GM12891 (cell line): ENCODE results near the gene KDM1B.
"Not testable (repeated sequence)": the region's sequence is repeated elsewhere in the genome, so short reads cannot be mapped to it uniquely, and the experiment has no call there.

ENCODE experiments used
- DNase-seq: peaks from one replicate; pipeline ENCODE4 v3.0.0; 2011; ENCODE audit warnings: low spot score; ENCODE audit not compliant: insufficient read length
- FAIRE-seq: peaks from 2 replicates; lab custom pipeline; 2011; peaks lifted over from hg19 to GRCh38; lab: Jason Lieb, UNC
- PAX5 ChIP-seq: IDR thresholded peaks from 2 replicates; pipeline ENCODE4 v1.6.1; 2011; ENCODE audit warnings: low read length, moderate library complexity, mild to moderate bottlenecking; ENCODE audit not compliant: insufficient read depth, severe bottlenecking
- POLR2A ChIP-seq: IDR thresholded peaks from 2 replicates; pipeline ENCODE4 v1.6.1; 2011; ENCODE audit warnings: low read depth, low read length, control low read depth
- POLR2AphosphoS5 ChIP-seq: IDR thresholded peaks from 2 replicates; pipeline ENCODE4 v1.6.1; 2011; ENCODE audit warnings: low read depth, low read length, control low read depth
- POU2F2 ChIP-seq: IDR thresholded peaks from 2 replicates; pipeline ENCODE4 v1.6.1; 2011; ENCODE audit warnings: low read depth, mild to moderate bottlenecking, control low read depth, low read length, moderate library complexity
- SPI1 ChIP-seq: IDR thresholded peaks from 2 replicates; pipeline ENCODE4 v1.6.1; 2011; ENCODE audit warnings: low read depth, low read length, control low read depth
- TAF1 ChIP-seq: IDR thresholded peaks from 2 replicates; pipeline ENCODE4 v1.6.1; 2011; ENCODE audit warnings: low read depth, low read length, control low read depth

KDM1B gene

DNA sequence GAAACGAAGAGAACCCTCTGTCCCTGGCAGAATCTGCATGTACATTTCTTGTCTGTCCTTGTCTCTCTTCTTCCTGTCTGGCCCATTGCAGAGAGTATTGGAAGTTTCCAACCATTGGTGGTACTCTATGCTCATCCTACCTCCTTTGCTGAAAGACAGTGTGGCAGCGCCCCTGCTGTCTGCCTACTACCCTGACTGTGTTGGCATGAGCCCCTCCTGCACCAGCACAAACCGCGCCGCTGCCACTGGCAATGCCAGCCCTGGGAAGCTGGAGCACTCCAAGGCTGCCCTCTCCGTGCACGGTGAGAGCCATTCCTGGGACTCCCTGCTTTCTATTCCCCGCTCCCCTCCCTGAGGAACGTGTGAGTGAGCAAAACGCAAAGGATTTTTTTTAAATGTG is 32.5 kb downstream of the KDM1B start:
- TF ChIP-seq PAX5 (no peak), TAF1 (no peak), POLR2AphosphoS5 (no peak), POU2F2 (no peak), SPI1 (no peak), POLR2A (no peak)
- DNase-seq: no peak
- no peak for FAIRE-seq

GRCh38 chr6:18189196-18189595 is 34.0 kb downstream of the KDM1B start:
- TF ChIP-seq POLR2AphosphoS5 (no peak), TAF1 (no peak), POLR2A (no peak), PAX5 (no peak), SPI1 (no peak), POU2F2 (no peak)
- no peak for DNase-seq
- FAIRE-seq: no peak

DNA sequence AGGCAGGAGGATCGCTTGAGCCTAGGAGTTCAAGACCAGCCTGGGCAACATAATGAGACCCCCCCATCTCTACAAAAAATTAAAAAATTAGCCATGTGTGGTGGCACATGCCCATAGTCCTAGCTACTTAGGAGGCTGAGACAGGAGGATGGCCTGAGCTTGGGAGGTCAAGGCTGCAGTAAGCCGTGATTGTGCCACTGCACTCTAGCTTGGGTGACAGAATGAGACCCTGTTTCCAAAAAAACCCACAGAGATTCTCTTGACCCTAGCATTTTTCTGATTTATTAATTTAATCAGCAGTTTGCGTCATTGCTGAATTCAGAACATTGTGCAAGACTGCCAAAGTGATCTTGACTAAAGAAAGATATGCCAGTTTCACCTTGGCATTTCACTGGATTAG is 36.8 kb downstream of the KDM1B start:
- FAIRE-seq: no peak
- TF ChIP-seq POLR2AphosphoS5 (no peak), PAX5 (no peak), SPI1 (no peak), POLR2A (no peak), POU2F2 (no peak), TAF1 (no peak)
- no peak for DNase-seq

DNA sequence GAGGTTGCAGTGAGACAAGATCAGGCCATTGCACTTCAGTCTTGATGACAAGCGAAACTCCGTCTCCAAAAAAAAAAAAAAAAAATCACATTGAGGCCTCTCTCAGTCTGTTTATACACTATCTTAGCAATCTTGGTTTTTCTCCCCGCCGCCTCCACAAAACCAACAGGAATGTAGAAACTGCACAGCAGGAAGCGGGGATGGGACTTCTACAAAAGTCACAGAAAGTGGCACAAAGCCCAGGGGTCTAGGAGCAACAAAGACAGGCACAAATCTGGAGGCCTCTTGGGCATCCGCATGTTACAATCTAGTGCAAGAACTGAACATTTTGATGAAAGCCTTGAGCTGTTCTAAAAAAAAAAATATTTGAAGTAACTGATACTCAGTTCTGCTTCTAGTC is 48.6 kb downstream of the KDM1B start:
- DNase-seq (no peak), FAIRE-seq (no peak)
- no peak for TF ChIP-seq TAF1
- no peak for TF ChIP-seq SPI1

DNA sequence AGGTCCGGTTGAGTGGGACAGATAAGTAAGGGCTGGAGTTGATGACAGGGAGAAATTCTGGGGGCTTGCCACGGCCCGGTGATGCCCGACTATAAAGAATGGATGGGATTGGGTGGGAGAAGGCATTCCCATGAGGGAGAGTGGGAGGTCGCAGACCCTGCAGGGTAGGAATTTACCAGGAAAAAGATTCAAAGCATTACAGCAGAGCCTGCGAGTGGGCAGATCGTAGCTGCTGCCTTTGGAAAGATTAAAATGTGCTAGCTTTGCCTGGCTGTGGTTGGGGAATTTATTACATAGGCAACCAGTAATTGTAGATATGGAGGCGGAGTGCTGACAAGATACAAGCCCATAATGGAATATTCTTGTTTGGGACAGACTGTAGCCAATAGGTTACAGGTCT is 49.5 kb downstream of the KDM1B start:
- FAIRE-seq (no peak), DNase-seq (no peak)
- TF ChIP-seq POU2F2 (no peak), TAF1 (no peak), SPI1 (no peak), POLR2A (no peak), PAX5 (no peak), POLR2AphosphoS5 (no peak)

DNA sequence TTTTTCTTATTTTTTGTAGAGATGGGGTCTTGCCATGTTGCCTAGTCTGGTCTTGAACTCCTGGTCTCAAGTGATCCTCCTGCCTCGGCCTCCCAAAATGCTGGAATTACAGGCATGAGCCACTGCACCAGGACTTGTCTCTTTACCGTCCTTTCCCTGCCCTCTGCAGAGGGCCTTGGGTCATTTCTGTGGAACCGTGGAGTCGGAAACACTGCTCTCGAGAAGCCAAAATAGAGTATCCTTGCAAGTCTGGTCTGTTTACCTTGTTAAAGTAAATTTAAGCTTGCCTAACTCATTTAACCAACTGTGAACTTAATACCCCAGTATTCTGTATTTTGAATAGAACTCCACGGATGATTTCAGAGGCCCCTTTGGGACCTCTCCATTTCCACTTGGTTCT is 51.4 kb downstream of the KDM1B start:
- TF ChIP-seq POU2F2: no peak
- FAIRE-seq (no peak), DNase-seq (no peak)

DNA sequence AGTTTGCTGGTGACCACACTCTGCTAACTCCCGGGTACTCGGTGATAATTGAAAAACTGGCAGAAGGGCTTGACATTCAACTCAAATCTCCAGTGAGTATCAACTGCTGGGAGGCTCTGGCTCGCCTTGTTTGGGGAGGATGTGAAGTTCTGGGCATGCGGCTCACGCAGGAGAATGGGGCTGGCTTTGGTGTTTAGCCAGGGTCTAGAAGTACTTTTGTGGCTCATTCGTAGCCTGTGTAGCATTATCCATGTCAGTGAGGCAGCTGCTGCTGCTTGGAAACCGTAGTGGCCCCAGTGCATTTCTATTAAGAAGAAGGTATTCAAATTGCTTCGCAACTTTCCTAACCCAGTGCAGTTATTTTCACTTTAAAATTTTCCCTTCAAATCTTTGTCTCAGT is 52.2 kb downstream of the KDM1B start:
- no peak for DNase-seq
- TF ChIP-seq TAF1: no peak
- TF ChIP-seq PAX5: no peak
- no peak for FAIRE-seq

- FAIRE-seq (no peak), DNase-seq (no peak)
- TF ChIP-seq TAF1 (no peak), SPI1 (no peak), POLR2A (no peak), POU2F2 (no peak), POLR2AphosphoS5 (no peak), PAX5 (no peak)
Measured at GRCh38 chr6:18207949-18208348, 52.7 kb downstream of the KDM1B start.

DNA sequence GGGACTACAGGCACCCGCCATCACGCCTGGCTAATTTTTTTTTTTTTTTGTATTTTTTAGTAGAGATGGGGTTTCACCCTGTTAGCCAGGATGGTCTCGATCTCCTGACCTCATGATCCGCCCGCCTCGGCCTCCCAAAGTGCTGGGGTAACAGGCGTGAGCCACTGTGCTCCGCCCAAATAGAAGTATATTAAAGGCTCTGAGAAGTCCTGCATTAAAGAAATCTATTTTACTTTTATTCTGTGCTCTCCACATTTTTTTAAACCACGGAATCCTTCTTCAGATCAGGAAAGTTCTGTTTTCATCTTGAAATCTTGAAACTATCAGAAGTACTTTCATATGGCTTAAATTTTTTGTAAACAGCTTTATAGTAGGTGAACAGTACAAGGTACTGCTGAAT is 53.6 kb downstream of the KDM1B start:
- not testable (repeated sequence) for DNase-seq, FAIRE-seq

- no peak for FAIRE-seq
- DNase-seq: no peak
- TF ChIP-seq SPI1 (no peak), PAX5 (no peak), POU2F2 (no peak), POLR2AphosphoS5 (no peak), TAF1 (no peak)
Measured at GRCh38 chr6:18209539-18210197, 54.4 kb downstream of the KDM1B start.

GRCh38 chr6:18210707-18211106 is 55.5 kb downstream of the KDM1B start:
- DNase-seq (no peak), FAIRE-seq (no peak)
- TF ChIP-seq PAX5 (no peak), SPI1 (no peak), TAF1 (no peak), POU2F2 (no peak), POLR2AphosphoS5 (no peak), POLR2A (no peak)

GRCh38 chr6:18211338-18211737 is 56.1 kb downstream of the KDM1B start:
- DNase-seq: peak; percentile 56
- TF ChIP-seq POU2F2: peak; percentile 96
- TF ChIP-seq PAX5: no peak
- TF ChIP-seq POLR2A: peak; percentile 73
- TF ChIP-seq POLR2AphosphoS5: peak; percentile 82
- peak; percentile 98 for TF ChIP-seq SPI1
- TF ChIP-seq TAF1: peak; percentile 69; the same call in 1 of the 2 replicates
- FAIRE-seq: peak; percentile 98
